Calu3 (cell line): ENCODE results near the gene VAV1. TPM values are rescaled to one million over a fixed set of nuclear protein-coding genes. Genes with fewer than 3 reads are reported as not detected.

Experiments
- BruUV-seq: library from RNA; stranded (reverse); fragments of 400-500 nt; replicated peaks from 2 replicates; lab custom pipeline; 2021; lab: Mats Ljungman, UMichigan
- CTCF ChIA-PET: fragments of 300-600 bp; sonication (Branson Sonifier 250); formaldehyde crosslinking; loops from one replicate; lab custom pipeline; 2022; ENCODE audit warnings: antibody characterized with exemption; lab: Charles Lee
- DNase-seq: peaks from one replicate; pipeline ENCODE4 v3.0.0; 2022
- H3K27ac Mint-ChIP-seq: one replicate; pipeline ENCODE4 v1.8.0; 2022; ENCODE audit warnings: mixed read lengths; ENCODE audit not compliant: unreplicated experiment
- H3K27me3 Mint-ChIP-seq: one replicate; pipeline ENCODE4 v1.8.0; 2022; ENCODE audit warnings: mixed read lengths; ENCODE audit not compliant: unreplicated experiment
- H3K36me3 Mint-ChIP-seq: one replicate; pipeline ENCODE4 v1.8.0; 2022; ENCODE audit warnings: mild to moderate bottlenecking, moderate library complexity, mixed read lengths; ENCODE audit not compliant: insufficient read depth, unreplicated experiment
- H3K4me1 Mint-ChIP-seq: one replicate; pipeline ENCODE4 v1.8.0; 2022; ENCODE audit warnings: mild to moderate bottlenecking, low read depth, mixed read lengths; ENCODE audit not compliant: unreplicated experiment
- H3K4me3 Mint-ChIP-seq: one replicate; pipeline ENCODE4 v1.8.0; 2022; ENCODE audit warnings: mild to moderate bottlenecking, low read depth, moderate library complexity, mixed read lengths; ENCODE audit not compliant: unreplicated experiment
- H3K9me3 Mint-ChIP-seq: one replicate; pipeline ENCODE4 v1.8.0; 2022; ENCODE audit warnings: low read depth, mixed read lengths; ENCODE audit not compliant: unreplicated experiment
- CTCF ChIP-seq: fragments of 200-600 bp; IDR thresholded peaks from one replicate; pipeline ENCODE4 v1.8.0; 2022; ENCODE audit warnings: antibody characterized with exemption; ENCODE audit not compliant: unreplicated experiment
- intact Hi-C: fragments of 100-400 bp; cut with micrococcal nuclease; formaldehyde crosslinking; loops from one replicate; pipeline ENCODE4 v1.10.0; 2022; ENCODE audit not compliant: unreplicated experiment
- total RNA-seq: library from RNA; stranded (reverse); gene quantifications from 2 replicates; pipeline ENCODE4 v1.2.3, GENCODE V29; 2022

Gene VAV1
- total RNA-seq, 1 experiment from 2014 or later, result 0.28 TPM

GRCh38 chr19:6849876-6850275, 77.4 kb downstream of the VAV1 start:
- no peak overlapping the region for H3K4me3 Mint-ChIP-seq
- no peaks in the 10 kb centered on the region for H3K36me3 Mint-ChIP-seq
- H3K27me3 Mint-ChIP-seq, result peaks cover 5% of the 10 kb centered on the region
- no TSS peak for BruUV-seq
- H3K27ac Mint-ChIP-seq, result no peak overlapping the region
- no peak for DNase-seq
- no peak for TF ChIP-seq CTCF
- H3K4me1 Mint-ChIP-seq, result no peaks in the 10 kb centered on the region
- no peaks in the 10 kb centered on the region for H3K9me3 Mint-ChIP-seq
- CTCF ChIA-PET, result interaction anchor here (0.7 kb wide), 1 partner anchor 27 kb away, joined by 4 read pairs; no protein-coding TSS in a partner anchor
- intact Hi-C loops, result no loop called here

DNA sequence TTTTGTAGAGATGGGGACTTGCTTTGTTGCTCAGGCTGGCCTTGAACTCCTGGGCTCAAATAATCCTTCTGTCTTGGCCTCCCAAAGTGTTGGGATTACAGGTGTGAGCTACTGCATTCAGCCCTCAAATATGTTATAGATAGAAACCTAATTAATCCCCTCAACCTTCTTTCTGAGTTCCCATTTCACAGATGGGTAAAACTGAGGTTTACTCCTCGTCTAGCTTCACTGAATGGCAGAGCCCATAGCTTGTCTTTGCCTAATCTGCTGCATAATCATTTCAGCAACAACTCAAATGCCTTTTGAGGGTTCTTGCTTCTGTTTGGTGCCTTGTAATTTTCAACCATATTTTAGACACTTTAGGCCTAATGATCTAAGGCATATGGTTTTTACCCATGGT, 78.9 kb downstream of the VAV1 start:
- TF ChIP-seq CTCF, result no peak
- intact Hi-C loops, result no loop called here
- CTCF ChIA-PET, result no interaction called here
- BruUV-seq, result no TSS peak
- H3K4me1 Mint-ChIP-seq, result peaks cover 4% of the 10 kb centered on the region
- no peak overlapping the region for H3K27ac Mint-ChIP-seq
- DNase-seq, result no peak
- no peaks in the 10 kb centered on the region for H3K9me3 Mint-ChIP-seq
- H3K36me3 Mint-ChIP-seq, result no peaks in the 10 kb centered on the region
- H3K27me3 Mint-ChIP-seq, result peaks cover 19% of the 10 kb centered on the region
- H3K4me3 Mint-ChIP-seq, result no peak overlapping the region

DNA sequence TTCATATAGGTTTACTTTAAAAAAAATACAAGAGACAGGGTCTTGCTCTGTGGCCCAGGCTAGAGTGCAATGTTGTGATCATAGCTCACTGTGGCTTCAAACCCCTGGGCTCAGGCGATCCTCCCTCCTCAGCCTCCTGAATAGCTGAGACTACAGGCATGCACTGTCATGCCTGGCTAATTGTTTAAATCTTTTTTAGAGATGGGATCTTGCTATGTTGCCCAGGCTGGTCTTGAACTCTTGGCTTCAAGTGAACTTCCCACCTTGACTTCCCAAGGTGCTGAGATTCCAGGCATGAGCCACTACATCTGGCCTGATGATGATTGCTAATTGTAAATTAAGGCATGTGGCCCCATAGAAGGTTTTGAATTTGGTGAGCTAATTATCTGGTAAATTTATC, 79.5 kb downstream of the VAV1 start:
- no peak overlapping the region for H3K4me3 Mint-ChIP-seq
- TF ChIP-seq CTCF, result no peak

GRCh38 chr19:6853868-6854267, 81.4 kb downstream of the VAV1 start:
- H3K27ac Mint-ChIP-seq, result no peak overlapping the region
- CTCF ChIA-PET, result no interaction called here
- TF ChIP-seq CTCF, result no peak
- no peak for DNase-seq
- H3K4me1 Mint-ChIP-seq, result peaks cover 12% of the 10 kb centered on the region
- no peaks in the 10 kb centered on the region for H3K36me3 Mint-ChIP-seq
- H3K4me3 Mint-ChIP-seq, result no peak overlapping the region
- no peaks in the 10 kb centered on the region for H3K9me3 Mint-ChIP-seq
- intact Hi-C loops, result no loop called here
- no TSS peak for BruUV-seq
- peaks cover 29% of the 10 kb centered on the region for H3K27me3 Mint-ChIP-seq

More for the DNA sequence above, 79.5 kb downstream of the VAV1 start:
- intact Hi-C loops, result no loop called here
- no peaks in the 10 kb centered on the region for H3K36me3 Mint-ChIP-seq
- no peaks in the 10 kb centered on the region for H3K9me3 Mint-ChIP-seq
- no peak for DNase-seq
- H3K27me3 Mint-ChIP-seq, result peaks cover 26% of the 10 kb centered on the region
- H3K27ac Mint-ChIP-seq, result no peak overlapping the region
- no TSS peak for BruUV-seq
- peaks cover 10% of the 10 kb centered on the region for H3K4me1 Mint-ChIP-seq
- CTCF ChIA-PET, result interaction anchor here (0.8 kb wide), 1 partner anchor 40 kb away, joined by 3 read pairs; no protein-coding TSS in a partner anchor
